Adrenal gland (tissue), 5 donors: ENCODE measurements around the gene FLACC1.

Experiments
- CTCF ChIP-seq, 6 experiments: fragments of 450-650 bp in 4 of 6; fragments of 200-600 bp in 2 of 6; sonication (generic) in 1 of 6; IDR thresholded peaks; 1 replicate in 5 of 6; 2 replicates in 1 of 6; pipeline versions ENCODE4 v1.5.1 to v1.8.0; 2016 to 2021; ENCODE audit warnings: antibody characterized with exemption in 6 of 6, mild to moderate bottlenecking in 2 of 6, moderate library complexity in 1 of 6
- POLR2A ChIP-seq, 2 donors: fragments of 450-650 bp; IDR thresholded peaks; one replicate each; pipeline ENCODE4 v1.6.1; 2017; ENCODE audit warnings: antibody characterized with exemption in 2 of 2, mild to moderate bottlenecking in 2 of 2, moderate library complexity in 1 of 2
- donor health status: DM: no; HTN: no; CAD: no.

DNA sequence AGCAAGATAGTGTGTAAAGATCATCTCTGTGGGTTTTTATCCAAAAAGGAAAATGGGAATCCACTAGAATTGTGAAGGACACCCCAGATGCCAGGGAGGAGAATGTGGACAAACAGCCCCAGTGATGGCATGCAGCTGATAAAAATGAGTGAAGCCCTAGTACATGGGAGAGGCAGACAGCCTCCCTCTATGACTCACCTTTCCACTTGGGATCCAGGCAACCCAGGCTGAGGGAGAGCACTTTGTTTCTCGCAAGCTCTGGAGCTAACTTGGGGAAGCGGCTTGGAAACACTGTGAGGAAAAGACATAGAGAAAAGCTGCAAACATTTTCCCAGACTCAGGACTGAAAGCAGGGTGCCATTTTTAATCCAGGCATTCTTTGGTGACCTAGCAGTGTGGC lies 5.3 kb upstream of the FLACC1 start:
- TF ChIP-seq CTCF (IDR thresholded peaks at IDR 0.05) (no peak), POLR2A (IDR thresholded peaks at IDR 0.05) (no peak)
